ENCODE results near the gene NDST1.
A peak's percentile ranks its signal among the peaks of the same experiment; 100 is the strongest.

Gene NDST1

DNA sequence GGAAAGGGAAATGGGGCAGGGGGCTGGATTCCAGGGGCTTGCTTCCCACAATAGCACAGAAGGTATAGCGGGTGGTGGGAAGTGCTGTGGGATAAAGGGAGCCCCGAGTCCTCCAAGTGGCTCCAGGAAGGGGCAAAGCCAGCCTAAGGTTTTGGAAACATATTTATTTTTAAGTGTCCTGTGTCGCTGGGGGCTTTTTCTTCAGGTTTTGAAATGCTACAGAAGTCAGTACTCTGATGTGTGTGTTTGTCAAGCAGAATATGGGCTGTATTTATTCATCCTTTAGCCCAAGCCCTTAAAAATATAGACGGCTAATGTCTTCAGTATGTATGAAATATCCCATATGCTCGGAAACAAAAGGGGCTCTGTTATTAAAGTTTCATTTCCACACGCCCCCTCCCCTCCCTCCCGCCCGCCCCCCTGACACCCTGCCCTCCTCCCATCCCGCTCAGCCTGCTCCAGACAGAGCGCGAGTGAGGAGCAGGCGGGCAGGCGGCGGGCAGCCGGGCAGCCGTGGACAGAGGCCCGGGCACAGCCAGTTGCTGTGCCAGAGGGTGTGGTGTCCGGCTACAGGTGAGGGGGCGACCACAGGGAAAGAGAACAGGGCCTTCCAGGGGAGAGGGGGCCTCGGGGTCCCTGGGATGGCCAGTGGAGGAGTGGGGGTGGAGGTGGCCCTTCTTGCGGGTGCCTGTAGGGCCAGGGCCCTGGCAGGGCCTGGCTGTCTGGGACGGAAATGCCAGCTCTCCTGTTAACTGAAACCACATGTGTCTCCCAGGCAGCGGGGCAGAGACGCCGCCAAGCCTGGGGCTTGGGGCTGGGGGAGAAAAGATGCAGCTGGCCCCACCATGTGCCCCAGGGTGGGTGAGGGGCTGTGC, 92.9 kb downstream of the NDST1 start:
- Histone ChIP-seq H3K9me3 (ENCODE audit: control insufficient read depth in 5 of 5, low read length in 5 of 5) (no peaks in the 10 kb centered on the region), H3K36me3 (ENCODE audit: control insufficient read depth in 5 of 5, insufficient read depth in 5 of 5, low read length in 5 of 5) (no peaks in the 10 kb centered on the region), H3K4me3 (ENCODE audit: low read depth in 1 of 5, low read length in 5 of 5) (no peak overlapping the region), H3K27me3 (ENCODE audit: control insufficient read depth in 5 of 5, insufficient read depth in 4 of 5, low read length in 5 of 5) (no peaks in the 10 kb centered on the region), H3K27ac (ENCODE audit: low read depth, low read length) (peak overlapping the region; percentile 76), H3K9ac (ENCODE audit: low read length in 5 of 5) (peak overlapping the region in 1 of 5 donors; percentile 15), H3K4me1 (ENCODE audit: control insufficient read depth in 5 of 5, insufficient read depth in 5 of 5, low read length in 5 of 5) (peaks cover 5 to 75% (median 19%) of the 10 kb centered on the region in 5 donors)

DNA sequence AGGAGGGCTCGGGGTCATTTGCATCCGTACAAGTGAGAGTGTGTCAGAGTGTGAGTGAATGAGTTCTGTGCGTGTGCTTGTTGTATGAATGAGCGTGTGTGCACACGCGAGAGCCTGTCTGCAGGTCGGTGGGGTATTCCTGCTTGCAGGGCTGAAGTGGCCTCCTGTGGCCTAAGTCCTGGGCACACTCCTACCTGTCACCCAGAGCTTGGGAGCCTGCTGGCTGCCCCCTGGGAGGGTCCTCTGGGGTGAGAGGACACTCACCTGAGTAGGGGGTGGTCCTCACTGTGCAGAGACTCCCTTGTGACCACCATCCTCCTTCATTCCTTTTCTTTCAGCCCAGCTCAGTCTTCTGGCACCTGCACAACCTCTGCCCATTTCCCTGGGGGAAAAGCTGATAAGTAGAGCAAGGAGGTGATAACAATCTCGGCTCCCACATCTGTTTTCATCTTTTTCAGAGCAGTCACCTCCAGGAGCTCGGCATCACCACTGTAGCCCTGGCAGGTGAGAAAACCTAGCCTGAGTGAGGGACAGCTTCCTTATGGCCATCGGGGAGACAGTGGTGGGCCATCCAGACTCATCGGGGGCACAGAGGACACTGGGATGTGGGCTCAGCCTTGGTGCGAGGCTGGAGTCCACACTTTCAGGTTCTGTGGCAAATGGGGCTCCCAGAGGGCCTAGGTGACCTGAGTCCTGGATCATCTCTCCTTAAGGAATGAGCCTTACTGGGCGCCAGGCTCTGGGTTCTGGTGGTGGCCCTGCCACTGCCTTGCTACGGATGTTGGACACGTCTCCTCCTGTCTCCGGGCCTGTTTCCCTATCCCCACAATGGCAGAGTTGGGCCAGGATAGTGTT, 93.8 kb downstream of the NDST1 start:
- Histone ChIP-seq H3K27me3 (ENCODE audit: control insufficient read depth in 5 of 5, insufficient read depth in 4 of 5, low read length in 5 of 5) (no peaks in the 10 kb centered on the region), H3K9me3 (ENCODE audit: control insufficient read depth in 5 of 5, low read length in 5 of 5) (no peaks in the 10 kb centered on the region), H3K4me3 (ENCODE audit: low read depth in 1 of 5, low read length in 5 of 5) (no peak overlapping the region), H3K4me1 (ENCODE audit: control insufficient read depth in 5 of 5, insufficient read depth in 5 of 5, low read length in 5 of 5) (peaks cover 5 to 66% (median 19%) of the 10 kb centered on the region in 5 donors), H3K9ac (ENCODE audit: low read length in 5 of 5) (peak overlapping the region in 1 of 5 donors; percentile 31), H3K36me3 (ENCODE audit: control insufficient read depth in 5 of 5, insufficient read depth in 5 of 5, low read length in 5 of 5) (no peaks in the 10 kb centered on the region), H3K27ac (ENCODE audit: low read depth, low read length) (peak overlapping the region; percentile 57)

DNA sequence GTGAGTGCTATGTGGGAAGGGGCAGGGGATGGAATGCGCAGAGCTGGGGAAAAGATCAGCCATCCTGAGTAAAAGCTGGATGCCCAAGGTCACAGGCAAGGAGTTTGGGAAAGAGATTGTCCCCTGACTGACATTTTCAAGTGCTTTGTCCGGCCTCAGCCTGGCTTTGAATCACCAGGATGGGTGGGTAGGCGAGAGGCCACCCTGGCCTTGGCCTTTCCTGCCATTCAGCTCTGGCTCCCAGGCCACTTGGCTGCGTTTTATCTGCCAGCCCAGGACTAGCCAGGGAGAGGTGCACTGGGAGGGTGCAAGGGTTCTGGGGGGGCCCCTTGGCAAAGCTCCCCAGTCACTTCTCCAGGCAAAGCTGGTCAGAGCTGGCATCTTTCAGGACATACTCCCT, 95.1 kb downstream of the NDST1 start:
- Histone ChIP-seq H3K4me3 (ENCODE audit: low read depth in 1 of 5, low read length in 5 of 5) (no peak overlapping the region), H3K27me3 (ENCODE audit: control insufficient read depth in 5 of 5, insufficient read depth in 4 of 5, low read length in 5 of 5) (no peaks in the 10 kb centered on the region), H3K9me3 (ENCODE audit: control insufficient read depth in 5 of 5, low read length in 5 of 5) (no peaks in the 10 kb centered on the region), H3K4me1 (ENCODE audit: control insufficient read depth in 5 of 5, insufficient read depth in 5 of 5, low read length in 5 of 5) (peaks cover 5 to 60% (median 19%) of the 10 kb centered on the region in 5 donors), H3K9ac (ENCODE audit: low read length in 5 of 5) (no peak overlapping the region), H3K27ac (ENCODE audit: low read depth, low read length) (peak overlapping the region; percentile 54), H3K36me3 (ENCODE audit: control insufficient read depth in 5 of 5, insufficient read depth in 5 of 5, low read length in 5 of 5) (no peaks in the 10 kb centered on the region)

DNA sequence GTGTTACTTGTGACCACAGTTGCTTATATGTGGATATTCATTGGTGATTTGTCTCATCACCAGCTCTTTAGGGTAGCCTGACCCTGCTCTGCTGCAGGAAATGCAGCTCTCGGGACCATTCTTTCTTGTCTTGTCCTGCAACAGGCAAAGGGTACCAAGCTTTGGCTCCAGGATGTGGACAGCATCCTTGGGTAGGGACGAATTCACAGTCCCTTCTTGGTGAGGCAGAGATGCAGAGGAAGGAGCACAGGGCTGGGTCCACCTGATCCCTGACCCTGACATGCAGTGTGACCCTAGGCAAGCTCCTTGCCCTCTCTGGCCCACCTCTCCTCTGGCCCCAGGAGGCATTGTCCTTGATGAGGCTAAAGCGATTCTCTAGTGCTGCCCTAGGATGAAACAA, 95.6 kb downstream of the NDST1 start:
- H3K27ac ChIP-seq (ENCODE audit: low read depth, low read length), result peak overlapping the region; percentile 54
- peaks cover 5 to 56% (median 19%) of the 10 kb centered on the region in 5 donors for H3K4me1 ChIP-seq (ENCODE audit: control insufficient read depth in 5 of 5, insufficient read depth in 5 of 5, low read length in 5 of 5)
- no peak overlapping the region for H3K9ac ChIP-seq (ENCODE audit: low read length in 5 of 5)

DNA sequence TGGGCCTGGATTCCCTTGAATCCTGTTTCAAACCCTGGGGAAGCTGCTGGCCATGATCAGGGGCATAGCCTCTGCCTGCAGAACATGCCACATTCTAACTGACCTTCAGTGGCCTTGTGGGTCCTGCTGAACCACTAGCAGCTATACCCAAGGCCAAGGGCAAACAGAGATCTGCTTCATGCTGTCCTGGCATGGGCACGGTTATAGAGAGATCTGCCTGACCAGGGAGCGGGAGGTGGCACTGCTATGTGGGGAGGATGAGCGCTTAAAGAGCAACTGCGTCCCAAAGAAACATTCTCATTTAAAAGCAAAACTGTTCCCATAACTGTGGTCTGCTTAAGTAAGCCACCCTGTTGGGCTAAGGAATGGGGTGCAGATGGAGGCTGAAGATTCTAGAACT, 96.1 kb downstream of the NDST1 start:
- Histone ChIP-seq H3K27me3 (ENCODE audit: control insufficient read depth in 5 of 5, insufficient read depth in 4 of 5, low read length in 5 of 5) (no peaks in the 10 kb centered on the region), H3K9ac (ENCODE audit: low read length in 5 of 5) (no peak overlapping the region), H3K9me3 (ENCODE audit: control insufficient read depth in 5 of 5, low read length in 5 of 5) (no peaks in the 10 kb centered on the region), H3K27ac (ENCODE audit: low read depth, low read length) (no peak overlapping the region), H3K4me1 (ENCODE audit: control insufficient read depth in 5 of 5, insufficient read depth in 5 of 5, low read length in 5 of 5) (peaks cover 4 to 51% (median 19%) of the 10 kb centered on the region in 5 donors), H3K4me3 (ENCODE audit: low read depth in 1 of 5, low read length in 5 of 5) (no peak overlapping the region), H3K36me3 (ENCODE audit: control insufficient read depth in 5 of 5, insufficient read depth in 5 of 5, low read length in 5 of 5) (no peaks in the 10 kb centered on the region)

More for the DNA sequence above, 95.6 kb downstream of the NDST1 start:
- Histone ChIP-seq H3K4me3 (ENCODE audit: low read depth in 1 of 5, low read length in 5 of 5) (no peak overlapping the region), H3K36me3 (ENCODE audit: control insufficient read depth in 5 of 5, insufficient read depth in 5 of 5, low read length in 5 of 5) (no peaks in the 10 kb centered on the region), H3K27me3 (ENCODE audit: control insufficient read depth in 5 of 5, insufficient read depth in 4 of 5, low read length in 5 of 5) (no peaks in the 10 kb centered on the region), H3K9me3 (ENCODE audit: control insufficient read depth in 5 of 5, low read length in 5 of 5) (no peaks in the 10 kb centered on the region)

DNA sequence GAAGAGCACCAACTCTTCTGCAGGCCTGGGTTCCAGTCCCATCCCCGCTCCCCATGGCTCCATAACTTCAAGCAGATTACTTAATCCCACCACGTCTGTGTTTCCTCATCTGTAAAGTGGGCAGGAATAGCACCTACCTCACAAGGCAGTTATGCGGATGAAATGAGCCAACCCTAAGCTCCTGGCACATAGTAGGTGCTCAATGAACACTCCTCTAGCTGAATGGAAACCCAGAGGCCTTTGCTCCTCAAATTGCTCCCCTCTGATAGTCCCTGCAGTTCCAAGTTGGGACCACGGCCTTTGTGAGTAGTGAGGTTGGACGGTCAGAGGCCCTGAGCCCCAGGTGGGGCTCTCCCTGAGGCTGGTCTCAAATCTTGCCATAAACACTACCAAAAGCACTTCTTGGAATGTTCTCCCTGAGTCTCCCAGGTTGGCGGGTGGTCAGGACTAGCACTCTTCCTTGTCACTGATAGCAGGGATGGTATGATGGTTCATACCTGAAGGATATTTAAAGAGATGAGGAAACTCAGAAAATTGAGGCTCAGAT, 97.0 kb downstream of the NDST1 start:
- Histone ChIP-seq H3K27ac (ENCODE audit: low read depth, low read length) (no peak overlapping the region), H3K36me3 (ENCODE audit: control insufficient read depth in 5 of 5, insufficient read depth in 5 of 5, low read length in 5 of 5) (no peaks in the 10 kb centered on the region), H3K27me3 (ENCODE audit: control insufficient read depth in 5 of 5, insufficient read depth in 4 of 5, low read length in 5 of 5) (no peaks in the 10 kb centered on the region), H3K9ac (ENCODE audit: low read length in 5 of 5) (no peak overlapping the region), H3K4me1 (ENCODE audit: control insufficient read depth in 5 of 5, insufficient read depth in 5 of 5, low read length in 5 of 5) (peaks cover 3 to 48% (median 13%) of the 10 kb centered on the region in 5 donors), H3K4me3 (ENCODE audit: low read depth in 1 of 5, low read length in 5 of 5) (no peak overlapping the region), H3K9me3 (ENCODE audit: control insufficient read depth in 5 of 5, low read length in 5 of 5) (no peaks in the 10 kb centered on the region)

DNA sequence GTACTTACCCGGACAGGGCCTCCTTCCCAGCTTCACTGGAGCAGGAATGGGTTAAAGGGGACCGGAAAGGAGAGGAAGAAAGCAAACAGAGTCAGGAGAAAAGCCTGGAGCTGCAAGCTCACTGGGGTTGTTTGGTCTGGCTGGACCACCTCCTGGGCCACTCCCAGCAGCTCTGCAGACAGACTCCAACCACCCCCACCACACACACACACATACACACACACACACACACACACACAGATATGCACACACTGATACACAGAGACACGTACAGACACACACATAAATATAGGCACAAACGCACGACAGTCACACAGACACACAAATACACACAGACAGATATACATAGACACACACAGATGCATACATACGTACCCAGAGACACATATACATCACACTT, 97.6 kb downstream of the NDST1 start:
- H3K4me1 ChIP-seq (ENCODE audit: control insufficient read depth in 5 of 5, insufficient read depth in 5 of 5, low read length in 5 of 5), result peaks cover 6 to 48% (median 12%) of the 10 kb centered on the region in 5 donors
- H3K27me3 ChIP-seq (ENCODE audit: control insufficient read depth in 5 of 5, insufficient read depth in 4 of 5, low read length in 5 of 5), result no peaks in the 10 kb centered on the region
- no peak overlapping the region for H3K9ac ChIP-seq (ENCODE audit: low read length in 5 of 5)
- no peaks in the 10 kb centered on the region for H3K36me3 ChIP-seq (ENCODE audit: control insufficient read depth in 5 of 5, insufficient read depth in 5 of 5, low read length in 5 of 5)
- no peaks in the 10 kb centered on the region for H3K9me3 ChIP-seq (ENCODE audit: control insufficient read depth in 5 of 5, low read length in 5 of 5)
- H3K27ac ChIP-seq (ENCODE audit: low read depth, low read length), result no peak overlapping the region
- H3K4me3 ChIP-seq (ENCODE audit: low read depth in 1 of 5, low read length in 5 of 5), result no peak overlapping the region

DNA sequence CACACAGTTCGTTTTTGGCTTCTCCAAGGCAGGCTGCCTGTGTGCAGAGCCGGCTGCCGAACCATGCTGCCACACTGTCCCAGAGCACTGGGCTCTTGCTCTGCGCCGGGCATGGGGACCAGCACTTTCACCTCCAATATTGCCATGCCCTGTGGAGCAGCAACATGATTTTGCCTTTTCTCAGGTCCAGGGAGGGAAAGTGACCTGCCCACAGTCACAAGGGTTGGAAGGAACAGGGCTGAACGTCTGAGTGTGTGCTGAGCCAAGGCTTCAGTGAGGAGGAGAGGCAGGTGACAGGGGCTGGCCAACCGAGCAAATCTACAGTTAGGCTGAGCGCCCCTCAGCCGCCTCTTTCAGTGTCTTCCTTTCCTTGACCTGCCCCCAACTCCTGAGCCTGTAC, 98.5 kb downstream of the NDST1 start:
- H3K4me1 ChIP-seq (ENCODE audit: control insufficient read depth in 5 of 5, insufficient read depth in 5 of 5, low read length in 5 of 5), result peaks cover 6 to 53% (median 11%) of the 10 kb centered on the region in 5 donors
- H3K27ac ChIP-seq (ENCODE audit: low read depth, low read length), result no peak overlapping the region
- no peaks in the 10 kb centered on the region for H3K27me3 ChIP-seq (ENCODE audit: control insufficient read depth in 5 of 5, insufficient read depth in 4 of 5, low read length in 5 of 5)
- no peaks in the 10 kb centered on the region for H3K9me3 ChIP-seq (ENCODE audit: control insufficient read depth in 5 of 5, low read length in 5 of 5)
- no peak overlapping the region for H3K4me3 ChIP-seq (ENCODE audit: low read depth in 1 of 5, low read length in 5 of 5)
- no peaks in the 10 kb centered on the region for H3K36me3 ChIP-seq (ENCODE audit: control insufficient read depth in 5 of 5, insufficient read depth in 5 of 5, low read length in 5 of 5)
- H3K9ac ChIP-seq (ENCODE audit: low read length in 5 of 5), result no peak overlapping the region

DNA sequence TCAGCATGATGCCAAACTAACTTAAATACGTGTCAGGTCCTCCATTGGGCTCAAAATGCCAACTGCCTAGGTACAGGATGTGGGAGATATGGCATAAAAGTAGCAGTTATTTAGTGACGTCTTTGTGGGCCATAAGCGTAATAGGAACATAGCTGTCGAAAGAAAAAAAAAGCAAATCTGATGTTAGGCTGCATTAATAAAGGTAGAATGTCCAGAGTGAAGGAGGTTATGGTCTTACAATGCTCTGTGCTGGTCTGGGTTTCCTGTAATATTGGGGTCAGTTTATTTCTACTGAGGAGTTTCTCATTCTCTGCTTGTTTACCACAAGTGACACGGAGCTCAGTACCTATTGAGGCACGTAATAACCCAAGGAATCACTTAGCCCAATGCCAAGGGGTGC, 99.2 kb downstream of the NDST1 start:
- Histone ChIP-seq H3K36me3 (ENCODE audit: control insufficient read depth in 5 of 5, insufficient read depth in 5 of 5, low read length in 5 of 5) (no peaks in the 10 kb centered on the region), H3K4me3 (ENCODE audit: low read depth in 1 of 5, low read length in 5 of 5) (no peak overlapping the region), H3K27ac (ENCODE audit: low read depth, low read length) (no peak overlapping the region), H3K4me1 (ENCODE audit: control insufficient read depth in 5 of 5, insufficient read depth in 5 of 5, low read length in 5 of 5) (peaks cover 6 to 53% (median 15%) of the 10 kb centered on the region in 5 donors), H3K9ac (ENCODE audit: low read length in 5 of 5) (no peak overlapping the region), H3K9me3 (ENCODE audit: control insufficient read depth in 5 of 5, low read length in 5 of 5) (no peaks in the 10 kb centered on the region), H3K27me3 (ENCODE audit: control insufficient read depth in 5 of 5, insufficient read depth in 4 of 5, low read length in 5 of 5) (no peaks in the 10 kb centered on the region)

Measured in subcutaneous abdominal adipose tissue (tissue), 5 donors.